ENCODE data around the gene FAHD2B. TPM values are rescaled to one million over a fixed set of nuclear protein-coding genes. Genes with fewer than 3 reads are reported as not detected.
"Not testable (repeated sequence)": the region's sequence is repeated elsewhere in the genome, so short reads cannot be mapped to it uniquely, and the experiment has no call there.

Gene FAHD2B
- total RNA-seq, 4 donors from 2014 or later: 18.3 to 29.8 (median 22.2) TPM

- no peak overlapping the region for H3K27ac ChIP-seq
- H3K36me3 ChIP-seq: no peaks in the 10 kb centered on the region
- no peak for TF ChIP-seq EP300 (IDR thresholded peaks at IDR 0.05)
- no peak for TF ChIP-seq POLR2A (IDR thresholded peaks at IDR 0.05)
- no peak for TF ChIP-seq CTCF (IDR thresholded peaks at IDR 0.05)
- DNase-seq (ENCODE audit: low spot score in 2 of 2): no peak
- no peaks in the 10 kb centered on the region for H3K4me1 ChIP-seq
- peaks cover 0 to 14% (median 0%) of the 10 kb centered on the region in 4 donors for H3K9me3 ChIP-seq
- no peak overlapping the region for H3K4me3 ChIP-seq
- 92 to 96% methylated on average over 1 of the region's 1 CpG for WGBS, 2 donors
- no peaks in the 10 kb centered on the region for H3K27me3 ChIP-seq
Observed at GRCh38 chr2:97068074-97068473, 26.6 kb downstream of the FAHD2B start.

GRCh38 chr2:97067279-97068004, 27.2 kb downstream of the FAHD2B start:
- Histone ChIP-seq H3K27me3 (no peaks in the 10 kb centered on the region), H3K4me1 (no peaks in the 10 kb centered on the region), H3K27ac (no peak overlapping the region), H3K4me3 (no peak overlapping the region), H3K9me3 (peaks cover 0 to 14% (median 0%) of the 10 kb centered on the region in 4 donors), H3K36me3 (no peaks in the 10 kb centered on the region)
- WGBS, 2 donors: 74 to 93% methylated on average over 5 of the region's 5 CpGs
- TF ChIP-seq CTCF (IDR thresholded peaks at IDR 0.05): no peak
- no peak for TF ChIP-seq EP300 (IDR thresholded peaks at IDR 0.05)
- no peak for TF ChIP-seq POLR2A (IDR thresholded peaks at IDR 0.05)
- DNase-seq (ENCODE audit: low spot score in 2 of 2): no peak

GRCh38 chr2:97066030-97066429, 28.7 kb downstream of the FAHD2B start:
- H3K4me1 ChIP-seq; H3K27me3 ChIP-seq; H3K36me3 ChIP-seq; DNase-seq (ENCODE audit: low spot score in 2 of 2); H3K27ac ChIP-seq; H3K4me3 ChIP-seq: not testable (repeated sequence)
- WGBS, 2 donors: 75 to 80% methylated on average over 4 to 5 of the region's 5 CpGs
- H3K9me3 ChIP-seq: peaks cover 0 to 14% (median 0%) of the 10 kb centered on the region in 4 donors

- not testable (repeated sequence) for H3K4me3 ChIP-seq; DNase-seq (ENCODE audit: low spot score in 2 of 2); H3K27me3 ChIP-seq; H3K9me3 ChIP-seq; H3K4me1 ChIP-seq; H3K27ac ChIP-seq; H3K36me3 ChIP-seq
- WGBS, 2 donors: 80 to 97% methylated on average over 1 of the region's 1 CpG
Observed at GRCh38 chr2:97062020-97062419, 32.7 kb downstream of the FAHD2B start.

- not testable (repeated sequence) for H3K27ac ChIP-seq; H3K36me3 ChIP-seq; DNase-seq (ENCODE audit: low spot score in 2 of 2); H3K27me3 ChIP-seq; H3K9me3 ChIP-seq; H3K4me1 ChIP-seq; H3K4me3 ChIP-seq
- 58 to 62% methylated on average over 5 to 7 of the region's 7 CpGs for WGBS, 2 donors
Observed at GRCh38 chr2:97059782-97060181, 34.9 kb downstream of the FAHD2B start.

- not testable (repeated sequence) for H3K27ac ChIP-seq; H3K4me1 ChIP-seq; DNase-seq (ENCODE audit: low spot score in 2 of 2); H3K36me3 ChIP-seq; H3K9me3 ChIP-seq; H3K4me3 ChIP-seq; H3K27me3 ChIP-seq
- 71 to 83% methylated on average over 3 of the region's 3 CpGs for WGBS, 2 donors
Observed at GRCh38 chr2:97056150-97056549, 38.5 kb downstream of the FAHD2B start.

GRCh38 chr2:97050032-97050431, 44.6 kb downstream of the FAHD2B start:
- H3K36me3 ChIP-seq; H3K9me3 ChIP-seq; H3K4me3 ChIP-seq; H3K27ac ChIP-seq; DNase-seq (ENCODE audit: low spot score in 2 of 2); H3K27me3 ChIP-seq; H3K4me1 ChIP-seq: not testable (repeated sequence)
- 69 to 79% methylated on average over 2 of the region's 2 CpGs for WGBS, 2 donors

GRCh38 chr2:97048448-97048847, 46.2 kb downstream of the FAHD2B start:
- not testable (repeated sequence) for H3K36me3 ChIP-seq; H3K4me3 ChIP-seq; H3K4me1 ChIP-seq; DNase-seq (ENCODE audit: low spot score in 2 of 2); H3K27ac ChIP-seq; H3K27me3 ChIP-seq; H3K9me3 ChIP-seq
- WGBS, 2 donors: 68 to 74% methylated on average over 5 to 7 of the region's 7 CpGs

- H3K4me3 ChIP-seq; H3K4me1 ChIP-seq; H3K36me3 ChIP-seq; DNase-seq (ENCODE audit: low spot score in 2 of 2); H3K27me3 ChIP-seq; H3K9me3 ChIP-seq; H3K27ac ChIP-seq: not testable (repeated sequence)
- 79 to 93% methylated on average over 3 of the region's 3 CpGs for WGBS, 2 donors
Observed at GRCh38 chr2:97046676-97047075, 48.0 kb downstream of the FAHD2B start.

- H3K9me3 ChIP-seq; H3K4me3 ChIP-seq; H3K27ac ChIP-seq; H3K4me1 ChIP-seq; DNase-seq (ENCODE audit: low spot score in 2 of 2); H3K27me3 ChIP-seq; H3K36me3 ChIP-seq: not testable (repeated sequence)
- 71 to 77% methylated on average over 3 of the region's 3 CpGs for WGBS, 2 donors
Observed at GRCh38 chr2:97045895-97046499, 48.7 kb downstream of the FAHD2B start.

All from tibial nerve (tissue), 4 donors.